Activated naive CD8-positive, alpha-beta T cell treated with anti-CD3 and anti-CD28 coated beads for 36 hours (primary cell): ENCODE measurements around the gene SPACA7. TPM values are rescaled to one million over a fixed set of nuclear protein-coding genes. Genes with fewer than 3 reads are reported as not detected.
A peak's percentile ranks its signal among the peaks of the same experiment; 100 is the strongest.
"Not testable (repeated sequence)": the region's sequence is repeated elsewhere in the genome, so short reads cannot be mapped to it uniquely, and the experiment has no call there.

Experiments used
- DNase-seq: peaks from one replicate; pipeline ENCODE4 v3.0.0; 2021
- H3K27ac Mint-ChIP-seq: one replicate; pipeline ENCODE4 v1.8.0; 2022; ENCODE audit warnings: mild to moderate bottlenecking, moderate library complexity, mixed read lengths
- H3K27me3 Mint-ChIP-seq: one replicate; pipeline ENCODE4 v1.8.0; 2022; ENCODE audit warnings: mild to moderate bottlenecking, mixed read lengths
- H3K36me3 Mint-ChIP-seq: one replicate; pipeline ENCODE4 v1.8.0; 2021; ENCODE audit warnings: mild to moderate bottlenecking, mixed read lengths
- H3K4me1 Mint-ChIP-seq: one replicate; pipeline ENCODE4 v1.8.0; 2021; ENCODE audit warnings: mixed read lengths
- H3K4me3 Mint-ChIP-seq: one replicate; pipeline ENCODE4 v1.8.0; 2022; ENCODE audit warnings: mild to moderate bottlenecking, moderate library complexity, mixed read lengths
- H3K9me3 Mint-ChIP-seq: one replicate; pipeline ENCODE4 v1.8.0; 2022; ENCODE audit warnings: mixed read lengths
- total RNA-seq, 2 experiments: library from RNA; stranded (reverse); gene quantifications; one replicate each; pipeline ENCODE4 v1.2.3, GENCODE V29; 2021

Gene SPACA7
- total RNA-seq, 2 experiments from 2014 or later: not detected

- not testable (repeated sequence) for H3K4me3 Mint-ChIP-seq, H3K27ac Mint-ChIP-seq, H3K36me3 Mint-ChIP-seq, DNase-seq, H3K4me1 Mint-ChIP-seq, H3K27me3 Mint-ChIP-seq, H3K9me3 Mint-ChIP-seq
Observed at GRCh38 chr13:112432734-112433133, 56.6 kb downstream of the SPACA7 start.

DNA sequence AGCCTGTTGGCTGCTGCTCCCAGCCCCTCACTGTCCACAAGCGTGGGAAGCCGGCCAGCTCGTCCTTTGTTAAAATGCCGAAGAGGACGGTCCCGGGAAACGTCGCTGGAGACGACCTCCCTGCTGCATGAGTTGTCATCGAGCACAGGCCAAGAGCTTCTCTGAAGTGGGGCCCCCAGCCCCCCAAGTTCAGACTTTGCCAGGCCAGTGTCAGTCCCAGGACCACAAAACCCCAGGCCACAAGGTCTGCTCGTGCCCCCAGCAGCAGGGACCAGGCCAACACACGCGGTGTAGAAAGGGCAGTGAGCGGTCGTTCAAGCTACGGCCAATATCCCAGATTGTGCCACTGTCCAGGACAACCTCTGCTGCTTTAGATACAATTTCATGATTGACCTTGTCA is 57.4 kb downstream of the SPACA7 start:
- not testable (repeated sequence) for H3K9me3 Mint-ChIP-seq, H3K4me3 Mint-ChIP-seq, H3K27ac Mint-ChIP-seq, H3K36me3 Mint-ChIP-seq, DNase-seq, H3K27me3 Mint-ChIP-seq, H3K4me1 Mint-ChIP-seq

GRCh38 chr13:112434032-112434431 is 57.9 kb downstream of the SPACA7 start:
- no peak overlapping the region for H3K27ac Mint-ChIP-seq
- no peak for DNase-seq
- peaks cover 4% of the 10 kb centered on the region for H3K27me3 Mint-ChIP-seq
- H3K36me3 Mint-ChIP-seq: no peaks in the 10 kb centered on the region
- H3K4me1 Mint-ChIP-seq: no peaks in the 10 kb centered on the region
- H3K9me3 Mint-ChIP-seq: peaks cover 8% of the 10 kb centered on the region
- H3K4me3 Mint-ChIP-seq: no peak overlapping the region

- no peak for DNase-seq
- H3K9me3 Mint-ChIP-seq: peaks cover 8% of the 10 kb centered on the region
- no peak overlapping the region for H3K4me3 Mint-ChIP-seq
- no peak overlapping the region for H3K27ac Mint-ChIP-seq
- peaks cover 11% of the 10 kb centered on the region for H3K27me3 Mint-ChIP-seq
- H3K36me3 Mint-ChIP-seq: no peaks in the 10 kb centered on the region
- no peaks in the 10 kb centered on the region for H3K4me1 Mint-ChIP-seq
Observed at GRCh38 chr13:112434937-112435523, 58.9 kb downstream of the SPACA7 start.

DNA sequence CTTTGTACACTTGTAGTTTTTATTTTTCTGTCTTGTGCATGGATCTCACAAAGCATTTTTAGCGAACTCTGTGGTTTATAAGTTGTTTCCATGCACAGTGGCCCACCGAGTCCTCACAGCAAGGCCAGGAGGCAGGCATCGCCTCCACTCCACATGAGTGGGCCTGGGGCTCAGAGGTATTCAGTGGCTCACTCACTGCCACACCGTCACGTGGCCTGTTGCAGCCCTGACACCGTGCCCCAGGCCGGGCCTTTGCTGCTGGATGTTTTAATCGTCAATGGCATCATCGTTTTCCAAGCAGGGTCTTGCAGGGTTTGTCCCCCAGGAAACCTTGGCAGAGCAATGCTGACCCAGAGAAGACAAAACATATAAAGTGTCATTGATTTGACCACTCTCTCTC is 59.8 kb downstream of the SPACA7 start:
- Mint-ChIP-seq H3K4me3 (no peak overlapping the region), H3K36me3 (no peaks in the 10 kb centered on the region), H3K27me3 (peaks cover 16% of the 10 kb centered on the region), H3K27ac (no peak overlapping the region), H3K4me1 (no peaks in the 10 kb centered on the region), H3K9me3 (peaks cover 8% of the 10 kb centered on the region)
- DNase-seq: no peak

GRCh38 chr13:112438094-112438493 is 61.9 kb downstream of the SPACA7 start:
- H3K27me3 Mint-ChIP-seq: peaks cover 25% of the 10 kb centered on the region
- no peak overlapping the region for H3K4me3 Mint-ChIP-seq
- no peaks in the 10 kb centered on the region for H3K4me1 Mint-ChIP-seq
- no peak for DNase-seq
- no peaks in the 10 kb centered on the region for H3K36me3 Mint-ChIP-seq
- H3K27ac Mint-ChIP-seq: no peak overlapping the region
- H3K9me3 Mint-ChIP-seq: peaks cover 8% of the 10 kb centered on the region

DNA sequence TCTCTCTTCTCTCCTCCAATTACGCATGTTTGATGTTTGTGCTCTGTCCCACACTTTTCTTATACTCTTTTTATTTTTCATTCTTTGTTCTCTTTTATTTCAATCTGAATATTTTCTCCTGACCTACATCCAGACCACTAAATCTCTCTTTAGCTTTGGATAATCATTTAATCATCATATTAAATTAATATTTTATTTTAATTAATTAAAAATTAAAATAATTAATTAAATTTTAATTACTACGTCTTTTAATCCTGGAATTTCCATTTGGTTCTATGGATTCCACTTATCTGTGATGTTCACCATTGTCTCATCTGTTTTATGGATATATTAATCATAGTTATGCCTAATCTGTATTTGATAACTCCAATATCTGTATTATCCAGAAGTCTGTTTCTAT is 62.4 kb downstream of the SPACA7 start:
- Mint-ChIP-seq H3K4me1 (peaks cover 3% of the 10 kb centered on the region), H3K27ac (no peak overlapping the region), H3K27me3 (peaks cover 29% of the 10 kb centered on the region), H3K9me3 (peaks cover 8% of the 10 kb centered on the region), H3K4me3 (no peak overlapping the region), H3K36me3 (no peaks in the 10 kb centered on the region)
- DNase-seq: no peak

DNA sequence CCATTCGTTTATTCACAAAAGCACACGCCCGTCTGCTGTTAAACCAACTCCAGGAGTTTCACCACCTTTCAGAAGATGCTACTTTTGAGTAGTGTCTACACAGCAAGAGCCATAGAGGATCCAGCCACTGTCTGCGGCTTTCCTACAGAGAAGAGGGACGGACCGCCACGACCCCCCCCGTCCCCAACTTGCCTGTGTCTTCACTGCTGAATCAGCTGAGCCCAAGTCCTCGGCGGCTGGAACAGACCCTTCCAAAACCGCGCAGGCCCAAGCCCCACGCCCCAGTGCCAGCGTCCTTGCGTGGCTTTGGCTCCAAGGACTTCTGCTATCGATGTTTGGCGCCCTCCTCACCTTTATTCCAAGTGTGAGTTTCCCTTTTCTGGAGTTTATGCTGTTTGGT is 65.1 kb downstream of the SPACA7 start:
- Mint-ChIP-seq H3K36me3 (no peaks in the 10 kb centered on the region), H3K4me1 (peaks cover 3% of the 10 kb centered on the region), H3K9me3 (peaks cover 8% of the 10 kb centered on the region), H3K27me3 (peaks cover 36% of the 10 kb centered on the region), H3K27ac (no peak overlapping the region), H3K4me3 (no peak overlapping the region)
- DNase-seq: no peak

DNA sequence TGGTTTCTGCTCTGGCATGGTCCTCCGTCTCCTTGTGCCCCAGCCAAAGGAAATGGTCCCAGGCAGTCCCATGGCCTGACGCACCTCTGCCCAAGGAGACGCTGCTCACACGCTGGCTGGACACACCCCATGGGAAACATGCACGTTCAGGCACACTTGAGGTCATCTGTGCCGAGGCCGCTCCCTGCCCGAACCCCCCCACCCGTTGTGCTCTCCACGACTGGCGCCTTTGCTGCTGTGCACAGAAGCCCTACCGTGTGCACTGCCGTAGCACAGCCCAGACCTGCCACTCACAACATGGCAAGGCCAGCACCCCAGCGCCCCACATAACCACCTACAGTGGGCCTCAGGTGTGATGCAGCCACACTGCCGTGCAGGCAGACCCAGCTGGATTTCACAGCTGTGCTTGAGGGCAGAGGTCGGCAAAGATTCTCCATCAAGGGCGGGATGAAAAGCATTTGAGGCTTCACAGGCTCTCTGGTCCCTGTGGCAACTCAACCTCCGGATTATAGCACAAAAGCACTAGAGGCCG is 65.7 kb downstream of the SPACA7 start:
- H3K27me3 Mint-ChIP-seq: peaks cover 37% of the 10 kb centered on the region
- DNase-seq: no peak
- H3K4me1 Mint-ChIP-seq: peaks cover 3% of the 10 kb centered on the region
- H3K4me3 Mint-ChIP-seq: no peak overlapping the region
- peaks cover 8% of the 10 kb centered on the region for H3K9me3 Mint-ChIP-seq
- no peaks in the 10 kb centered on the region for H3K36me3 Mint-ChIP-seq
- no peak overlapping the region for H3K27ac Mint-ChIP-seq

- Mint-ChIP-seq H3K4me3 (no peak overlapping the region), H3K27ac (no peak overlapping the region), H3K27me3 (peaks cover 43% of the 10 kb centered on the region), H3K9me3 (peaks cover 8% of the 10 kb centered on the region), H3K4me1 (peaks cover 3% of the 10 kb centered on the region), H3K36me3 (no peaks in the 10 kb centered on the region)
- no peak for DNase-seq
Observed at GRCh38 chr13:112442483-112443090, 66.4 kb downstream of the SPACA7 start.

DNA sequence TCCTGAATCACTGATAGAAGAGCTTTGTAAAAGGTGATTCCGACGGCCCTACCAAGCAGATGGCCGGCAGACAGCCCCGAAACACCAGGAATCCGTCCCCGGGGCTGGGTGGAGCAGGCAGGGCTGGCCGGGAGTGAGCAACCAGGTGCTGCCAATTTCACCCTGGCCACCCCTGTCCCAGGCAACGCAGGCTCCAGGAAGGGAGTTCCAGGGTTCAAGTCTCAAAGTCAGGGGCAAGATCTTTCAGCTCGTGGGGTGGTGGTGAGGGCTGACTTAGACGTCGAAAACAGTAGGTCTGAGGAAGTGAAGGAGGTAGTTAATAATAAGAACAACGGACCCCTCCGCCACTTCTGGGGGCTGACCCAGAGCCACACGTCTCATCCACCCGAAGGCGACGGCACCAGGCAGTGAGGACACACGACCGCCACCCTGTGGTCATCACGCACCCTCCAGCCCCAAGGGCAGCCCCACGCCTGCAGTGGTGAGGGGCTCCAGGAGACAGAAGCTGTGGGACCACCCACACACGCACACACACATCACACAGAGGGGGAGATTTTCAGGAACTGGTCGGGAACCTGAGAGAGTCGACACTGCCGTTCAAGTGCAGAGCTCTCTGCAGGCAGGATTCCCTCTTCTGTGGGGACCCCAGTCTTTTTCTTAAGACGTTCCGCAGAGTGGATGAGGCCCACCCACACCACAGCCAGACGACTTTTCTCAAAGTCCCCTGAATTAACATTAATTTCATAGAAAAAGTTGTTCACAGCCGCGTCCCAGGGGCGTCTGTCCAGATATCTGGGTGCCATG is 67.2 kb downstream of the SPACA7 start:
- peaks cover 2% of the 10 kb centered on the region for H3K9me3 Mint-ChIP-seq
- peaks cover 3% of the 10 kb centered on the region for H3K4me1 Mint-ChIP-seq
- no peak for DNase-seq
- no peak overlapping the region for H3K4me3 Mint-ChIP-seq
- no peak overlapping the region for H3K27ac Mint-ChIP-seq
- peaks cover 41% of the 10 kb centered on the region for H3K27me3 Mint-ChIP-seq
- no peaks in the 10 kb centered on the region for H3K36me3 Mint-ChIP-seq

DNA sequence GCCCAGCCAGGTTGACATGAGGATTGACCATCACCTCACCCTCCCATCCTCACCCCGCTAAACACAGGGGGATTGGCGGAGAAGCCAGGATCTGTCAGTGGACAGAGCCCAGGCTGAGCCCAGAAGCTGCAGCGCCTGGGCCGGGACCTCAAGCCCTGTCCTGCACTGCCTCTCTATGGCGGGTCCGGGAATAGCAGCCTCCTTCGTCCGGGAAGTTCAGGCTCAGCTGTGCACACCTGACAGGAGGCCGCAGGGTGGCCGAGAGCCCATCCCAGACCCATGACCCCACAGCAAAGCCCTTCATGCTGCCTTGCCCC is 67.8 kb downstream of the SPACA7 start:
- Mint-ChIP-seq H3K27me3 (peaks cover 39% of the 10 kb centered on the region), H3K9me3 (no peaks in the 10 kb centered on the region), H3K36me3 (no peaks in the 10 kb centered on the region), H3K4me3 (no peak overlapping the region), H3K27ac (no peak overlapping the region), H3K4me1 (peaks cover 3% of the 10 kb centered on the region)
- peak; percentile 65 for DNase-seq

DNA sequence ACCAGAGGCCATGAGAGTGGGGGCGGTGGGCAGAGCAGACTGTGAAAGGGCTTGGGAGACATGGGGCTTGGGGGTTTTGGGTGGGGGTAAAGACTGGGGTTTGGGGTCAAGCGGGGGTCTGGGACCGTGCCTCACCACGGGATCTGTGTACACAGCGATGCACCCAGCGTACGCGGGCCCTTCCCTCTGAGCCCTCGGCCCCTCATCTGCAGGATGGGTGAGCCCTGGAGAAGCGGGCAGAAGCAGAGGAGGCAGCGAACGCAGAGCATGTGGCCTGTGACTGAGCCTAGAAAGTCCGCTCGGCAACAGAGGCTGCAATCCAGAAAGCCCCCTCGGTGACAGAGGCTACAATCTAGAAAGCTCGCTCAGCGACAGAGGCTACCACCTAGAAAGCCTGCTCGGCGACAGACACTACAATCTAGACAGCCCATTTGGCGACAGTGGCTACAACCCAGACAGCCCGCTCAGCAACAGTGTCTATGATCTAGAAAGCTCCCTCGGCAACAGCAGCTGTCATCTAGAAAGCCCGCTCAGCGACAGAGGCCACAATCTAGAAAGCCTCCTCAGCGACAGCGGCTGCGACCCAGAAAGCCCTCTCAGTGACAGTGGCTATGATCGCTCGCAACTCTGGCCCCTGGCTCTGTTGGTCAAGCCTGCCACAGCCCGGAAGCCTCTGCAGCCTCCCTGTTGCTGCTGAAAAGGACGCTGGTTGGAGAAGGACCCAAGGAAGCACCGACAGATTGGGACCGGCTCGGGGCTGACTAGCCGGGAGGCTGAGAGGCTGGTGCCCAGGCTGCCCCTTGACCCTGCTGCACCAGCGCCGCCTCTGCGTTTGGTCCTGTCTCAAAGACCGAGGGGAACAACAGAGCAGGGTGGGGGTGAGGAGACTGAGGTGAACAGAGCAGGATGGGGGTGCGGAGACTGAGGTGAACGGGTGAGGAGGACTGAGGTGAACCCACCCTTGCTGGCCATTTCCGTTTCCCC is 68.6 kb downstream of the SPACA7 start:
- no peak for DNase-seq
- Mint-ChIP-seq H3K36me3 (no peaks in the 10 kb centered on the region), H3K27me3 (peaks cover 33% of the 10 kb centered on the region), H3K27ac (no peak overlapping the region), H3K4me3 (no peak overlapping the region), H3K9me3 (no peaks in the 10 kb centered on the region), H3K4me1 (peaks cover 3% of the 10 kb centered on the region)

GRCh38 chr13:112445411-112446271 is 69.5 kb downstream of the SPACA7 start:
- no peak overlapping the region for H3K27ac Mint-ChIP-seq
- no peaks in the 10 kb centered on the region for H3K9me3 Mint-ChIP-seq

More at GRCh38 chr13:112445411-112446271, 69.5 kb downstream of the SPACA7 start:
- peaks cover 27% of the 10 kb centered on the region for H3K27me3 Mint-ChIP-seq
- H3K4me3 Mint-ChIP-seq: no peak overlapping the region
- no peak for DNase-seq
- peaks cover 3% of the 10 kb centered on the region for H3K4me1 Mint-ChIP-seq
- no peaks in the 10 kb centered on the region for H3K36me3 Mint-ChIP-seq
